HL-60 (cell line): ENCODE results near the gene PRPF40B.

ENCODE experiments used
- DNase-seq, 2 experiments: peaks; one replicate each; pipeline ENCODE4 v3.0.0-alpha.2; 2010 to 2020; ENCODE audit warnings: low read depth in 1 of 2, low spot score in 1 of 2
- H3K27ac ChIP-seq: fragments of 250-450 bp; sonication (Bioruptor Pico); replicated peaks from 2 replicates; pipeline ENCODE4 v1.5.1; 2020; ENCODE audit warnings: mild to moderate bottlenecking, moderate library complexity
- H3K27me3 ChIP-seq: fragments of 250-450 bp; sonication (Bioruptor Pico); 2 replicates; pipeline ENCODE4 v1.5.1; 2021; ENCODE audit warnings: mild to moderate bottlenecking, moderate library complexity; ENCODE audit not compliant: insufficient read depth, poor library complexity, severe bottlenecking
- H3K4me3 ChIP-seq: replicated peaks from 2 replicates; pipeline ENCODE4 v1.5.1; 2011; ENCODE audit warnings: mild to moderate bottlenecking, control low read depth, low read length; ENCODE audit not compliant: insufficient read depth
- GABPA ChIP-seq: IDR thresholded peaks from 2 replicates; pipeline ENCODE4 v1.6.1; 2012; ENCODE audit warnings: low read depth
- POLR2AphosphoS5 ChIP-seq: IDR thresholded peaks from 2 replicates; pipeline ENCODE4 v1.6.1; 2012; ENCODE audit warnings: low read depth
- SPI1 ChIP-seq: IDR thresholded peaks from 2 replicates; pipeline ENCODE4 v1.6.1; 2012; ENCODE audit warnings: low read depth, mild to moderate bottlenecking, borderline replicate concordance
- TF ChIP-seq, protein P1 (sequence below): IDR thresholded peaks from 2 replicates; pipeline ENCODE4 v1.6.1; 2012; ENCODE audit warnings: low read depth; ENCODE audit not compliant: insufficient replicate concordance
- TF ChIP-seq, protein P2 (sequence below): IDR thresholded peaks from one replicate; pipeline ENCODE4 v1.5.1; 2011; ENCODE audit warnings: low read length, control low read depth, inconsistent platforms; ENCODE audit not compliant: insufficient read depth

Gene PRPF40B

DNA sequence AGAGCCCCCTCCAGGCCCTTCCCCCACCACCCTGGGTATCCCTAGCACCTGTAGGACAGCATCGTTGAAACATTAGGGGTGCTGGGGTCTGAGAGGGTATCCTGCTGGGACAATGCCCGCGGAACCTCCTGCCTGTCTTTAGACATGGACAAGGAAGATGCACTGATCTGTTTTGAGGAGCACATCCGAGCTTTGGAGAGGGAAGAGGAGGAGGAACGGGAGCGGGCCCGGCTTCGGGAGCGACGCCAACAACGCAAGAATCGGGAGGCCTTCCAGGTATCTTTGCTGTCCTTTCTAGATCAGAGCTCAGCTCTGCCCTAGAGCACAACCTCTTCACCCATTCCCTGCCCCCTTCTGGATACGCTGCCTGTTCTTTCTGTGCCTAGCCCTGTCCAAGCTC is 13.2 kb downstream of the PRPF40B start:
- DNase-seq: no peak
- no peaks in the 10 kb centered on the region for H3K27me3 ChIP-seq
- H3K4me3 ChIP-seq: no peak overlapping the region
- no peak for TF ChIP-seq POLR2AphosphoS5
- TF ChIP-seq, protein P1, sequence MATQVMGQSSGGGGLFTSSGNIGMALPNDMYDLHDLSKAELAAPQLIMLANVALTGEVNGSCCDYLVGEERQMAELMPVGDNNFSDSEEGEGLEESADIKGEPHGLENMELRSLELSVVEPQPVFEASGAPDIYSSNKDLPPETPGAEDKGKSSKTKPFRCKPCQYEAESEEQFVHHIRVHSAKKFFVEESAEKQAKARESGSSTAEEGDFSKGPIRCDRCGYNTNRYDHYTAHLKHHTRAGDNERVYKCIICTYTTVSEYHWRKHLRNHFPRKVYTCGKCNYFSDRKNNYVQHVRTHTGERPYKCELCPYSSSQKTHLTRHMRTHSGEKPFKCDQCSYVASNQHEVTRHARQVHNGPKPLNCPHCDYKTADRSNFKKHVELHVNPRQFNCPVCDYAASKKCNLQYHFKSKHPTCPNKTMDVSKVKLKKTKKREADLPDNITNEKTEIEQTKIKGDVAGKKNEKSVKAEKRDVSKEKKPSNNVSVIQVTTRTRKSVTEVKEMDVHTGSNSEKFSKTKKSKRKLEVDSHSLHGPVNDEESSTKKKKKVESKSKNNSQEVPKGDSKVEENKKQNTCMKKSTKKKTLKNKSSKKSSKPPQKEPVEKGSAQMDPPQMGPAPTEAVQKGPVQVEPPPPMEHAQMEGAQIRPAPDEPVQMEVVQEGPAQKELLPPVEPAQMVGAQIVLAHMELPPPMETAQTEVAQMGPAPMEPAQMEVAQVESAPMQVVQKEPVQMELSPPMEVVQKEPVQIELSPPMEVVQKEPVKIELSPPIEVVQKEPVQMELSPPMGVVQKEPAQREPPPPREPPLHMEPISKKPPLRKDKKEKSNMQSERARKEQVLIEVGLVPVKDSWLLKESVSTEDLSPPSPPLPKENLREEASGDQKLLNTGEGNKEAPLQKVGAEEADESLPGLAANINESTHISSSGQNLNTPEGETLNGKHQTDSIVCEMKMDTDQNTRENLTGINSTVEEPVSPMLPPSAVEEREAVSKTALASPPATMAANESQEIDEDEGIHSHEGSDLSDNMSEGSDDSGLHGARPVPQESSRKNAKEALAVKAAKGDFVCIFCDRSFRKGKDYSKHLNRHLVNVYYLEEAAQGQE: no peak
- TF ChIP-seq, protein P2, sequence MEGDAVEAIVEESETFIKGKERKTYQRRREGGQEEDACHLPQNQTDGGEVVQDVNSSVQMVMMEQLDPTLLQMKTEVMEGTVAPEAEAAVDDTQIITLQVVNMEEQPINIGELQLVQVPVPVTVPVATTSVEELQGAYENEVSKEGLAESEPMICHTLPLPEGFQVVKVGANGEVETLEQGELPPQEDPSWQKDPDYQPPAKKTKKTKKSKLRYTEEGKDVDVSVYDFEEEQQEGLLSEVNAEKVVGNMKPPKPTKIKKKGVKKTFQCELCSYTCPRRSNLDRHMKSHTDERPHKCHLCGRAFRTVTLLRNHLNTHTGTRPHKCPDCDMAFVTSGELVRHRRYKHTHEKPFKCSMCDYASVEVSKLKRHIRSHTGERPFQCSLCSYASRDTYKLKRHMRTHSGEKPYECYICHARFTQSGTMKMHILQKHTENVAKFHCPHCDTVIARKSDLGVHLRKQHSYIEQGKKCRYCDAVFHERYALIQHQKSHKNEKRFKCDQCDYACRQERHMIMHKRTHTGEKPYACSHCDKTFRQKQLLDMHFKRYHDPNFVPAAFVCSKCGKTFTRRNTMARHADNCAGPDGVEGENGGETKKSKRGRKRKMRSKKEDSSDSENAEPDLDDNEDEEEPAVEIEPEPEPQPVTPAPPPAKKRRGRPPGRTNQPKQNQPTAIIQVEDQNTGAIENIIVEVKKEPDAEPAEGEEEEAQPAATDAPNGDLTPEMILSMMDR: no peak
- no peak for TF ChIP-seq GABPA
- TF ChIP-seq SPI1: no peak
- no peak overlapping the region for H3K27ac ChIP-seq

DNA sequence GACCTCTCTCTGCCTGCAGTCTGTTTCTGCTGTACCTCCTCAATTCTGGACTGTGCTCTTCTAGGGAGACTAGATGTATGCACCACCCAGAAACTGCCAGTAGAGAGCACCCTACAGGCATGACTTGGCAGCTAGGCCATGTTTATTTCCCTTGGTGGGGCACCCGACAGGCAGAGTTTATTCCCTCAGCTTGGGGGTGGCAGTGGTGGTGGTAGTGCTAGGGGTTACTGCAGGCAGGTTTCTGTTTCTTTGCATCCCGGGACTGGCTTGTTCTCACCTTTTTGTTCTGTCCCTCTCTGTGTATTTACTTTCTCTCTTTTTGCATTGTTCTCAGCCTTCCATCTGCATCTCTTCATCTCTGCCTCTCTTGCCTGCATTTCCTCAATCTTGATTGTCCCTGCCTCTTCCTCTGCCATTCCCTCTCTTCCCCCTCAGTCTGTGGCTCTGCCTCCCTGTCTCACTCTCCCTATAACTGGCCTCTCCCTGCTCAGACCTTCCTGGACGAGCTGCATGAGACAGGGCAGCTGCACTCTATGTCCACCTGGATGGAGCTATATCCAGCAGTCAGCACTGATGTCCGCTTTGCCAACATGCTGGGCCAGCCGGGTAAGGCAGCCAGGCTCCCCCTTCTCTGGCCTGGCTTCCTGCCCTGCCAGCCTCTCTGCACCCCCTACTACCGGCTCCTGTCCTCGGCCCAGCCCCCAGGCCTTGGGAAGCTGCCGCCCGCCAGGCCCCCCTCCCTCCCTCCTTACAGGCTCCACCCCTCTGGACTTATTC is 13.8 kb downstream of the PRPF40B start:
- DNase-seq: peak; percentile 35 to 70
- no peak for TF ChIP-seq POLR2AphosphoS5
- TF ChIP-seq, protein P2: peak; percentile 73
- H3K4me3 ChIP-seq: no peak overlapping the region
- no peaks in the 10 kb centered on the region for H3K27me3 ChIP-seq
- H3K27ac ChIP-seq: no peak overlapping the region

DNA sequence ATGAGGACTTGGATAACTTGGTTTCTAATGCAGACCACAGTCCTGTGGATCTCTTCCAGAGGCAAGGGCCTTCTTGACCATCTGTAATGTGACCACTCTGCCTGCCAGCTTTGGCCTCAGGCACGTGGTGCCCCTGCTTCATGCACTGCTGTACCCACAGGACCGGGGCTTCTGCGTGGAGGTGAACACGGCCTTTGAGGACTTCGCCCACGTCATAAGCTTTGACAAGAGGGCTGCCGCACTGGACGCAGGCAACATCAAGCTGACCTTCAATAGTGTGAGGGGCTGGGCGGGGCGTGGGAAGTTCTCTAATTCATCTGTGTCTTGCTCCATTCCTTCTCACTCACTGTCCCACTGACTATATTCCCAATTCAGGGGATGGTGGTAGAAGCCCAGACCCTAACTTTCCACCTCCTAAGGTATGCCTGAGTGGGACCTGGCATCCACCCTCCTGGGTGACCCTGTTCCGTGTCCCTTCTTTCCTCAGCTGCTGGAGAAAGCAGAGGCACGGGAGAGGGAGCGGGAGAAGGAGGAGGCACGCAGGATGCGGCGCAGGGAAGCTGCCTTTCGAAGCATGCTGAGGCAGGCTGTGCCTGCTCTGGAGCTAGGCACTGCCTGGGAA is 18.5 kb downstream of the PRPF40B start:
- Histone ChIP-seq H3K27me3 (no peaks in the 10 kb centered on the region), H3K27ac (no peak overlapping the region), H3K4me3 (no peak overlapping the region)
- TF ChIP-seq, protein P2: no peak
- TF ChIP-seq, protein P1: no peak
- TF ChIP-seq GABPA: no peak
- TF ChIP-seq SPI1: no peak
- TF ChIP-seq POLR2AphosphoS5: no peak
- no peak for DNase-seq
